Left ventricle myocardium superior (tissue), 1 donor: ENCODE results near the gene MSGN1. TPM values are rescaled to one million over a fixed set of nuclear protein-coding genes. Genes with fewer than 3 reads are reported as not detected.

Source experiments
- ATAC-seq: fragments of 200-7000 bp; cut with Tn5 transposase; one replicate; pipeline ENCODE4 v1.9.1; 2020; ENCODE audit warnings: mild to moderate bottlenecking, moderate library complexity
- DNase-seq: peaks from one replicate; pipeline ENCODE4 v3.0.0-alpha.2; 2020
- intact Hi-C: fragments of 100-400 bp; cut with micrococcal nuclease; formaldehyde crosslinking; loops from one replicate; pipeline ENCODE4 v1.11.0; 2022
- long read RNA-seq: library from polyadenylated mRNA; unstranded; transcript quantifications from one replicate; pipeline ENCODE4 v2.0.0, GENCODE V29; 2021
- total RNA-seq: library from RNA; stranded (reverse); fragmentation: NEBNext Ultra II Directional; extraction: Animal tissue kit (Norgen Biotek cat#: 25700); gene quantifications from one replicate; pipeline ENCODE4 v1.2.1, GENCODE V29; 2021
- donor health status: DM: no; HTN: yes; CAD: no; lungs with severe emphysema.

MSGN1 gene, protein sequence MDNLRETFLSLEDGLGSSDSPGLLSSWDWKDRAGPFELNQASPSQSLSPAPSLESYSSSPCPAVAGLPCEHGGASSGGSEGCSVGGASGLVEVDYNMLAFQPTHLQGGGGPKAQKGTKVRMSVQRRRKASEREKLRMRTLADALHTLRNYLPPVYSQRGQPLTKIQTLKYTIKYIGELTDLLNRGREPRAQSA
- total RNA-seq, result not detected
- long read RNA-seq, result 0 reads

DNA sequence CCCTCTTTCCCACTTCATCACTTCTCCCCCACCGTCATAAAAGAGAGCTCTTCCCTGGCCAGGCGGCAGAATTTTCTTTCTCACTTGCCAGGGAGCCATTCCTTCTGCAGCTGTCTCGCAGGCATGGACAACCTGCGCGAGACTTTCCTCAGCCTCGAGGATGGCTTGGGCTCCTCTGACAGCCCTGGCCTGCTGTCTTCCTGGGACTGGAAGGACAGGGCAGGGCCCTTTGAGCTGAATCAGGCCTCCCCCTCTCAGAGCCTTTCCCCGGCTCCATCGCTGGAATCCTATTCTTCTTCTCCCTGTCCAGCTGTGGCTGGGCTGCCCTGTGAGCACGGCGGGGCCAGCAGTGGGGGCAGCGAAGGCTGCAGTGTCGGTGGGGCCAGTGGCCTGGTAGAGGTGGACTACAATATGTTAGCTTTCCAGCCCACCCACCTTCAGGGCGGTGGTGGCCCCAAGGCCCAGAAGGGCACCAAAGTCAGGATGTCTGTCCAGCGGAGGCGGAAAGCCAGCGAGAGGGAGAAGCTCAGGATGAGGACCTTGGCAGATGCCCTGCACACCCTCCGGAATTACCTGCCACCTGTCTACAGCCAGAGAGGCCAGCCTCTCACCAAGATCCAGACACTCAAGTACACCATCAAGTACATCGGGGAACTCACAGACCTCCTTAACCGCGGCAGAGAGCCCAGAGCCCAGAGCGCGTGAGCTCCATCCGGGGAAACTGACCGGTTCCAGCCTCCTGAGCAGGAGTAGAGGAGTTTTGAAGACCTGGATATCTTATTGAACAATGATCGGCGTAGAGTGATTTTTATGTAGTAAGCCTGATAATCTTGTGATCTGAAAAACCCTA is at the start of gene MSGN1:
MSGN1 (plus strand) TSS at position 65 of the 850 bp plus-strand sequence; CDS start at position 124, 59 bp downstream.
- DNase-seq, result no peak
- intact Hi-C loops, result no loop called here
- ATAC-seq, result no peak

DNA sequence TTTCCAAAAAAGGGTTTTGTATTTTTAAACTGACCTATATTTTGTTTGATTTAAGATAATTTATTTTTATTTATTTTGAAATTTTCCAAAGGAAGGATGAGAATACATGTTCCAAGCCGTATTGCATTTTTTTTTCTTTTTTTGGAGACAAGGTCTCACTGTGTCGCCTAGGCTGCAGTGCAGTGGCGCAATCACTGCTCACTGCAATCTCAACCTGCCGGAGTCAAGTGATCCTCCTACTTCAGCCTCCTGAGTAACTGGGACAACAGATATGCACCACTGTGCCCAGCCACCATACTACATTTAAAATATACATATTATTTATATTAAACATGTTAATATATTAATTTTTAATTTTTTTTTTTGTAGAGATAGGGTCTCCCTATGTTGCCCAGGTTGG is 47.4 kb upstream of the MSGN1 start:
- DNase-seq (no peak), ATAC-seq (no peak)
- intact Hi-C loops, result loop anchor here (10.0 kb wide), 1 partner anchor 56 kb away; no protein-coding TSS in a partner anchor

DNA sequence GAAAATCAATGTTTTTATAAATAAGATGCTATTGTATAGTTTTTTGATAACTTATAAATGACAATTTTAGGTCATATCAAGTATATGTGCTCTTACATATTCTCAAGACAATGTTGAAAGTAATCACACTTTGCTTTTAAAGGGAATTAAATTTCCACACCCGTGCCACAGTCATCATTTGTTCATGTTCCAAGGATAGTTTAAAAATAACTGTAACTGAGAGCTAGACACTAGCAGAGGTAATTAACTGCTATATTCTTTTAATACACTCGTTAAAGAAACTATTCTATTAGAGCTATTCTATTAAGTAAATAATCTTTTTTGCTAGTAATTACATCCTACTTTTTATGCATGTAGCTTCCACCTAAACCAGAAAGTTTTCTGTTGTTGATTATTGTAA is 44.3 kb upstream of the MSGN1 start:
- no peak for DNase-seq
- intact Hi-C loops, result no loop called here
- ATAC-seq, result peak; percentile 58

DNA sequence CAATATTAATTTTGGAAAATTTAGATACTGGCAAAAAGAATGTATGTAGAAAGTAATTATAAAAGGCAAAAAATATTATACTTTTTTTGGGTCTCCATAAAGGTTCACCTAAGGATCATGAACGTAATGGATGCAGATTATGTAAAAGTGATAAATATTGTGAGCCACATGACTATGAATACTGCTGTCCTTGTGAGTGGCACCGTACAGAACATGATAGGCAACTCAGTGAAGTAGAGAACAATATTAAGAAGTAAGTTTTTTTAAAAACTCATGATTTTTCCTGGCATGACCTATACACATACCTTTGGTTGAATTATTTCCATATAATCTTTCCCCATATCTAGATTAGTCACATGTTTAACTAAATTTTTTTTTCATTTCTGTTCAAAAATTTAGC is 43.7 kb upstream of the MSGN1 start:
- peak; percentile 50 for ATAC-seq
- intact Hi-C loops, result no loop called here

DNA sequence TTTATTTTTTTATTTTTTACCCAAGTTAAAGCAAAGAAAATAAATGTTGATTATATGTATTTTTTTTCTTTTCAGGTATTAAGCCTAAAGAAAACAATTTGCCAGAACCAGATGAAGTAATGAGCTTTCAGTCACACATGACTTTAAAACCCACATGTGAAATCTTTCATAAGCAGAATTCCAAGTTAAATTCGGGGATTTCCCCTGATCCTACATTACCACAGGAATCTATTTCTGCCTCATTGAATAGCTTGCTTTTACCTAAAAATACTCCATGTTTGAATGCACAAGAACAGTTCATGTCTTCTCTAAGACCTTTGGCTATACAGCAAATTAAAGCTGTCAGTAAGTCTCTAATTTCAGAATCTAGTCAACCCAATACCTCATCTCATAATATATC is 35.7 kb upstream of the MSGN1 start:
- intact Hi-C loops, result no loop called here
- ATAC-seq (no peak), DNase-seq (no peak)

More for the DNA sequence above, 43.7 kb upstream of the MSGN1 start:
- no peak for DNase-seq

DNA sequence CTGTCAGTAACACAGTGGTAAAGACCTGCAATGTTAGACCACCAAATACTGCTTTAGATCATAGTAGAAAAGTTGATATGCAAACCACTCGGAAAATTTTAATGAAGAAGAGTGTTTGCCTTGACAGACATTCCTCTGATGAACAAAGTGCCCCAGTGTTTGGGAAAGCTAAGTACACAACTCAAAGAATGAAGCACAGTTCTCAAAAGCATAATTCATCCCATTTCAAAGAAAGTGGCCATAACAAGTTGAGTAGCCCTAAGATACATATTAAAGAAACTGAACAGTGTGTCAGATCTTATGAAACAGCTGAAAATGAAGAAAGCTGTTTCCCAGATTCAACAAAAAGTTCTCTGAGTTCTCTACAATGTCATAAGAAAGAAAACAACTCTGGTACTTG is 34.8 kb upstream of the MSGN1 start:
- intact Hi-C loops, result no loop called here

DNA sequence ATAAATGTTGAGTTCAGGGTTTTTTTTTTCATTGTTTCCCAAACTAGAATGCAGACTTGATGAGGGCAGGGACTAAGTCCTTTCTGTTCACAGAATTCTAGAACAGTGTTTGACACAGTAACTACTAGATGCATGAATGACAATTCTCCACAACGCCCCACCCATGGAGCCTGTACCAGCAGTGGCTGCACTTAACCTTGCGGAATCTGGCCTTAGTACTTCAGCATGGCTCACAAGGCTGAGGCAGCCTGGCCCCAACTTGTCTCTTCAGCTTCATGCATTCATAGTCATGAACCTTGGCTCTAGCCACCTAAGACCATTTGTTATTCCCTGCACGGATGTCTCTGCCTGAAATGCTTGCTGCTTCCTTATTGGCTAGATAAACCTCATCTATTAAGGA is 29.5 kb upstream of the MSGN1 start:
- no peak for DNase-seq
- no peak for ATAC-seq
- intact Hi-C loops, result no loop called here

More for the DNA sequence above, 34.8 kb upstream of the MSGN1 start:
- ATAC-seq (no peak), DNase-seq (no peak)

DNA sequence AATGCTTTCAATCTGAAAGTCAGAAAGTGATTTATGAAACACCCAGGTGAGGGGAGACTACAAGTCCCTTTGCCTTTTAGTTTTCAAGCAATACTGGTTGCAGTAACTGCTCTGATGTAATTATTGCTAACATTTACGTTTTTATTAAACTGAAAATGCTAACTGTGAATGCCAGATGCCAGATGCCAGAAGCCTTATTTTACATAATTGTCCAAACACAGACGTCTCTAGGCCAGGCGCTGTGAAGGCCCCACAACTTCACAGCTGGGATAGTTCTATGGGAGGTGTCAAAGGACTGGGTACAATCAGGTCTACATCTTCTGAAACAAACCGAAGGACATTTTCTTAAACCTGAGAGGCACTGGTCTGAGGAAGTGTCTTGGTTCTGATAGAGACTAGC is 27.5 kb upstream of the MSGN1 start:
- ATAC-seq, result no peak
- intact Hi-C loops, result no loop called here
- DNase-seq, result no peak

DNA sequence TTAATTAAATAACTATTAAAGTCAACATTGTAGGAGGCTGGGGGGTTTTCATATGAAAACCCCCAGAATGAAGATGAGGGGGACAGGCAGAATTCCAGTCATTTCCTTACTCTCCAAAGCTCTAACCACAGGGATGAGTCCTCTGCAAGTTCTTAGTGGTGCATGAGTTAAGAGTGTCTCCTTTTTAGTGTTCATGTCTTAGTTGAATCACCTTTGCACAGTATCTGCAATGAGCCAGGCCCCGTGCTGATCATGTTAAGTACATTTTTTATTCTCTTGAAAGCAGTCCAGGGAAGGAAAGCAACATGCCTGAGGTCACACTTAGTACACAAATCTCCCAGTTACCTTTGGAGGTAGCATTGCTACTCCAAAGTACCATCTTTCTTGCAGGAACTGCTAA is 25.7 kb upstream of the MSGN1 start:
- intact Hi-C loops, result no loop called here
- DNase-seq (no peak), ATAC-seq (no peak)

DNA sequence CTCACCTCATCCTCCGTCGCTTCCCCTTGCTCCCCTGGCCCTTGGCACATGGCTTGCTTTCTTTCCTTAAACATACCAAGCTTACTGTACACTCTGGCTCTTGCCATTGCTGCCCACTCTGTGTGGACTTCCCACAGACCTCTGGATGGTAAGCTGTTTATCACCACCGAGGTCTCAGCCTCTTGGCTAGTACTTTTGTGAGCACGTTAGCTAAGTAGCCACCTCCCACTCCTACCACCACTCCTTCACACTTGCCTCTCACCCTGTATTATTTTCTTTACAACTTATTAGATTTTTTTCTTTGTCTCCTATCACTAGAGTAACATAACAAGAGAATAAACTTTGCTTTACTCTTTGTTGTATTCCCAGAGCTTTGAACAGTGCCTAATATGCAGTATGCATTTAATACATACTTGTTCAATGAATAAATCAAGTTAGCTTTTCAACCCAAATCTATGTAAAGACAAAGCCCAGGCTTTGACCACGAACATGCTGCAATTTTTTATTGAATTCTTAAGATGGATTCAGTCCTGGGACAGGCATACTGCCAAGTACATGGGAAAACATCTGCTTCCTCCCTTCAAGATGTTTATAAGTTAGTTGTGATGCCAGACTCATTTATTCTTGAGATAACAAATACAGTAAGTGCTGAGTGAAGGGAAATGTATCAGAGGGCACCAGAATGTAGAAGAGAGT is 25.0 kb upstream of the MSGN1 start:
- intact Hi-C loops, result no loop called here
- ATAC-seq, result no peak

DNA sequence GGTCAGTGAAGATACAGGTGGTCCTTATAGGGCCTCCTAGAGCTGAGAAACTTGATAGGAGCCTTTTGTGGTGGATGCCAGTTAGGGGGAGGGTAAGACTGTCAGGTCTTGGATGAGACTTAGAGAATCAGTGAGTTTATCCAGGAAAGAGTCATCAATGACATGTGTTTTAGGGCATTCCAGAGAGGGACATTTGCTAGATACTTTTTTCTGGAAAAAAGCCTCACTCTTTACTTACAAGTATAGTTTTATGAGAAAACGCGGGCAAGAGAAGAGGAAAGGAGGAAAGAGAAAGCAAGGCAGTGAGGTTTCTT is 24.5 kb upstream of the MSGN1 start:
- no peak for ATAC-seq
- intact Hi-C loops, result no loop called here
- DNase-seq, result no peak

More for the DNA sequence above, 25.0 kb upstream of the MSGN1 start:
- no peak for DNase-seq

DNA sequence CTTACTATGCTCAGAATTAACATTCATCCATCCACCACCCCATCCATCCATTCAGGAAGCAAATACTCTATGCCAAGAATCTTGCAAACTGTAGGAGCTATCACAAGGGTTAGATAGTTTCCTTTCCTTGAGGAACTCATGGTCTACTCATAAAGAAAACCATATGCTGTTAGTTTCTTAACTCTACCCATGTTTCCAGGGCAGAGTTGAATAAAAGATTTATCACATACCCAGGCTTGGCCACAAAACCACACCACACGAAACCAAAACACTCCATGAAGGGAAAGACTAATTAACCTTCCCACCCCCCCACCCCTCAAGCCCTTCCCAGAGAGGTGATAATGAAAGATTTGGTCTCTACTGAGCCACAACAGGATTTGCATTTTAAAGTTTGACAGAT is 23.7 kb upstream of the MSGN1 start:
- ATAC-seq, result no peak
- DNase-seq, result no peak
- intact Hi-C loops, result no loop called here

DNA sequence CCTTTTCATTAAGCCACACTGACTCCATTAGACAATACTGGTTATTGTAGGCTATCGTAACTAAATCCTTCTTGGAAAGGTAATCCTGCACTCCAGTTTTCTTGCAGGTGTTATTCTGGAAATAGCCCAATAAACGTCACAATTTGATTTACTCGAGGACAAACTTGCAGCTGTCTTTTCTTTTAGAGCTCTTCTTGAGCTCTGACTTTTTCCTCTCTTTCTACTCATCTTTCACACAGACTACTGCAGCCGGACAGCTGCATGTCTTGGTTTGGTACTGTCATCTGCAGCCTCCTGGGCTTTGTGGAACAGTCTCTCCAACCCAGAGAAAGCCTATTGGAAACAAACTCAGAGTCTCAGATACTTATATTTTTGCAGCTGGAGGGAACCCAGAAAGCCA is 23.0 kb upstream of the MSGN1 start:
- ATAC-seq (no peak), DNase-seq (no peak)
- intact Hi-C loops, result no loop called here

DNA sequence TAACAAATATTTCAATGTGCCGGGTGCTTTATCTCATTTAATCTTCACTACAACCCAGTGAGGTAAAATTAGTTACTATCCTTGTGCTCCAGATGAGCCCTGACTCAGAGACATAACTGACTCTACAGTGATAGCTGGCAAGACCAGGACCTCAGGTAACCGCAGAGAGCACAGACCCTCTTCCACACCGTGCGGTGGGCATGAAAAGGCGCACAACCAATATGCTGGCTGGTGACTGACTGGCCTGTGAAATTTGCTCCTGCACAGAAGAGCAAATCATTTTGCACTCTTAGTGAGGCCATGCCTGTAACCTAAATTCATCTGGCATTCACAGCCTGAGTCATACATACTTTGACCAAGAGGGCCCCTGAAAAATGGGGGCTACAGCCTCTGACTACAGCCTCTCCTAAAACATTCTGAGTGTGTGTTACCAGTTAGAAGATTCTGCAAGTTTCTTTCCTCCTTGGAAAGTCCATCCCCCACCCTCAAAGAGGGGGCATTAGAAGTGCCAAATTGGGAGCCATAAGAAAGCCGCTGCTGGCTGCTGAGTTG is 22.4 kb upstream of the MSGN1 start:
- no peak for ATAC-seq
- DNase-seq, result no peak
- intact Hi-C loops, result no loop called here

DNA sequence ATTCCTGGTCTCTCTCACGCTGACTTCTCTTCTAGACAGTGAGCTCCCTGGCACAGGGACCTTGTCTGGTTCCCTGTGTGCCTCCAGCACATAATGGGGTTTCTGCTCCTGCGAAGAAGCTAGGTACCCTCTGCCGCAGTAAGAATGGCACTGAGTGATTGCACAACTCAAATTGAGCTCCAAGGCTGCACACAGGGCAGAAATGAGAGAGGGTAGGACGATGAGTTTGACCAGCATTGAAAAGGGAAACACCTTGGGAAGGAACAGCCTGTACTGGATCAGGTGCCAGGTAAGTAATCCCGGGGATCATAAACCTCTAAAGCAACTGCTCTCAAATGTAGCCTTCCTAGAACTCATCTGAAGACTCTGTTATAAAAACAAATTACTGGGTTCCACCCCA is 21.0 kb upstream of the MSGN1 start:
- DNase-seq, result no peak
- intact Hi-C loops, result no loop called here
- no peak for ATAC-seq

DNA sequence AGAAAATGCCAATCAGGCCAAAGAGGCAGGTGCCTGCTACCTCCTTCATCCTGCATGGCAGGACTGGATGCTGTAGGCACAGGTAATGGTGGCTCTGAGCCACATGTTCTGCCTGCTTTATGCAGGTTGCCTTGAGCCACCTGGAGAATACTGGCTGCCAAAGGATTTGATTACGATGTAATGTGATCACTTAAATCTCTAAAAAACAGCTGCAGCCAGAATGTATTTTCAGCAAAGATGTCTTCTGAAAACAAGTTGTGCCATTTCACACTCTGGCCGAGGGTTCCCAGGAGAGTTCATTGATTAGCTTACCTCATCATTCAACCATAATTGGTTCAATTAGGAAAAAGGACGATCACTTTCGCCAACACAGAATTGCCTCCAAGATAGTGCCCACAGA is 17.9 kb upstream of the MSGN1 start:
- DNase-seq (no peak), ATAC-seq (no peak)
- intact Hi-C loops, result no loop called here

DNA sequence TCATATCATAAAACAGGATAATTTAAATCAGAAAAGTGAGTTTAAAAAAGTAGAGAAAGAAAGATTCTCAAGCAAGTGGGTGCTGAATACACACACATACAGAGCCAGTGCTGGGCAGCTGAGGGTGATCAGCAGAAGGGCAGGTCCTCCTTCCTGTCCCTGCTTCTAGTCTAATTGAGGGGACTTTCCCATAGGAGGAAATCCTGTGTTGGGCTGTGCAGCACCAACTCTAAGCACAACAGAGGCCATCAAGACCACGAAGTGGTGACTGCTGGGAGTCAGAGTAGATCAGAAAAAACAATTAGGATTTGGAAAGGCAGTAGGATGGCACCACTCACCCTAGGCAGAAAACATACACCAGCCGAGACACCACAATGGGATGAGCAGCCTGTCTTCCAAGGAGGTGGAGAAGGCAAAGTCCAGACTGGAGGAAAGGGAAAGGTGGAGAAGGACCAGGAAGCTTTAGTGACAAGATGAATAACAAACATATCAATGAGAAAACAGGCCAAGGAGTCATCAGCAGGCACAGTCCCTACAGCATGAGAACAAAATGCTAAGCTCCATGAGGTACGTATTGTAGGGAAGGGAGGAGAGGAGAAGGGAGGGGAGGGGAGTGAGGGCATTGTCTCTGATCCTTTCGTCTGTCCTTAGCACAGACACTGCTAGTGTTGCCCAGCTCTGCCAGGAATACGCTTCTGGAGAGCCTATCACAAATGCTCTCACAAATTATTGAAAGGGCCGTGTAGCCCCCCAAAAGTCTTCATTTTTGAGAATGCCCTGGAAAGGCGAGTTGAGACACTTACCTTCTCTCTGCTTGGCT is 16.7 kb upstream of the MSGN1 start:
- DNase-seq, result no peak
- peak; percentile 77 for ATAC-seq
- intact Hi-C loops, result no loop called here

DNA sequence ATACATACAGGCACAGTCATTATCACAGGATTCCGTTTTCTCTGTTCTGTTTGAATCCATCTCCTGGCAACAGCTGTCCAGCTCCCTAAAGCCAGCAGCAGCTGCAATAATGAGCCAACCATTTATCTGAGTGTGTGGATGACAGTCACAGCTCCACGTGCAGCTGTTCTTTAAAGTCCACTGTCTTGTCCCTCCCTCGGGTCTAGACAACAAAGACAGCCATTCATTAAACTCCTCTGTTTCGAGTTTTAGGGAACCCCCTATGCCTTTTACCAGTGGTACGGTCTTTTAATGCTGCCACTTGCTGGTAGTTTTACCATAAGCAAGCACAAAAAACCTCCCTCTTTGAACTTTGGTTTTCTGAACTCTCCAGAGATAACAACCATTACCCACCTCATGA is 16.0 kb upstream of the MSGN1 start:
- intact Hi-C loops, result no loop called here
- DNase-seq (no peak), ATAC-seq (peak; percentile 93)

DNA sequence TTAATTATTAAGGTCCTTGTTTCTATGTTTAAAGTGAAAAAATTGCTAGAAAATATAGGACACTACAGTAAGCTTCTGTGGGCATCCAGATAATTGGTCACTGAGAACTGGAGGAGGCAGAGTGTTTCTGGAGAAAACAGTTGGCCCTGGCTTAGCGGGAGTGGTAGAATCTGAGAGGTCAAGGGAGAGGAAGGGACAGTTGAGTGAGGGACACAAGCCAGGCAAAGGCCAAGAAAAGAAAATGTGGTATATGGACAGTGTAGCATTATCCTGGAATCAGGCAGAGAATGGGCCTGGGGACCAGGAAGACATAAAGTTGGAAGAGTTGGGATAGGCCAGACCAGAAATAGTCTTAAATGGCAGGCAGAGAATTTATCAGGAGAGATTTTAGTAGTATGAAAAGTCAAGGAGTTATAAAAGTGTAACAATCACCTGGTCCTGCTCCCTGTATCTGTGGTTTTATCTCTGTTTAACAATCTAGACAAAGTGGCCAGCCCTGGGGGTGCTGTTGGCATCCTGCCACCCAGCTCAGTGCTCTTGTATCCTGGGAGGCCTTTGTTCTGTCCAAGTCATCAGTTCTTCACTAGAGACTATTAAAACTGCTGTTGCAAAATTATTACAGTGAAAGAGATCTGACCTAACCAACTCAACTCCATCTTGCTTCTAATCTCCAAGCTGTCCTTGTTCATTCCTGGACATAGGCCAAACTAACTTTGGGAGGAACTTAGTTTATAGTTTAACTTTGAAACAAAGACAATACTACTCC is 15.4 kb upstream of the MSGN1 start:
- no peak for DNase-seq

More for the DNA sequence above, 15.4 kb upstream of the MSGN1 start:
- intact Hi-C loops, result no loop called here
- ATAC-seq, result no peak
